ENCODE results near the gene FANCF.

Gene FANCF

GRCh38 chr11:22633354-22633902, 7.8 kb upstream of the FANCF start:
- Histone ChIP-seq H3K36me3 (replicated peaks; ENCODE audit: insufficient read depth, low read length) (no peaks in the 10 kb centered on the region), H3K27me3 (replicated peaks; ENCODE audit: insufficient read depth, low read length) (no peaks in the 10 kb centered on the region), H3K9ac (ENCODE audit: low read length) (no peak overlapping the region), H3K9me2 (replicated peaks; ENCODE audit: insufficient read depth, low read length) (no peaks in the 10 kb centered on the region), H3K4me1 (ENCODE audit: low read length) (peaks cover 37% of the 10 kb centered on the region), H2AFZ (ENCODE audit: low read length) (no peak overlapping the region), H3F3A (ENCODE audit: insufficient read depth, low read length) (peaks cover 30% of the 10 kb centered on the region), H3K79me2 (ENCODE audit: low read length) (peaks cover 38% of the 10 kb centered on the region), H3K4me3 (ENCODE audit: low read length) (no peak overlapping the region), H3K27ac (ENCODE audit: low read length) (peak overlapping the region; percentile 80; the same call in 1 of the 2 replicates), H3K4me2 (ENCODE audit: low read depth, low read length) (no peak overlapping the region), H3K9me3 (replicated peaks; ENCODE audit: insufficient read depth, low read length) (no peaks in the 10 kb centered on the region), H4K20me1 (ENCODE audit: insufficient read depth, low read length) (no peaks in the 10 kb centered on the region)
- no peak for TF ChIP-seq EZH2 (optimal IDR thresholded peaks at IDR 0.05; ENCODE audit: low read depth, low read length)
- peak; percentile 35; the same call in 1 of the 2 replicates for TF ChIP-seq CTCF (IDR thresholded peaks at IDR 0.05; ENCODE audit: low read length)
- no peak for DNase-seq

DNA sequence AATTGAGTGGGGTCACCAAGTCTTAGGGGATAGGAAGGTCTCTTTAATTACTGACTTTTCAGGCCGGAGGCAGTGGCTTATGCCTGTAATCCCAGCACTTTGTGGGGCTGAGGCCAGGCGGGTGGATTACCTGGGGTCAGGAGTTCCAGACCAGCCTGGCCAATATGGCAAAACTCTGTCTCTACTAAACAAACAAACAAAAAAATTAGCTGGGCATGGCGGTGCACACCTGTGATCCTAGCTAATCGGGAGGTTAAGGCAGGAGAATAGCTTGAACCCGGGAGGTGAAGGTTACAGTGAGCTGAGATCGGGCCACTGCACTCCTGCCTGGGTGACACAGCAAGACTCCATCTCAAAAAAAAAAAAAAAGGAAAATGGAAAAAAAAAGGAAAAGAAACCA, 1.8 kb upstream of the FANCF start:
- Histone ChIP-seq H4K20me1 (ENCODE audit: insufficient read depth, low read length) (no peaks in the 10 kb centered on the region), H3K9me3 (replicated peaks; ENCODE audit: insufficient read depth, low read length) (no peaks in the 10 kb centered on the region), H3K27ac (ENCODE audit: low read length) (no peak overlapping the region), H3K79me2 (ENCODE audit: low read length) (peaks cover 62% of the 10 kb centered on the region), H3K4me2 (ENCODE audit: low read depth, low read length) (no peak overlapping the region), H3K9ac (ENCODE audit: low read length) (no peak overlapping the region), H3K9me2 (replicated peaks; ENCODE audit: insufficient read depth, low read length) (no peaks in the 10 kb centered on the region), H3K36me3 (replicated peaks; ENCODE audit: insufficient read depth, low read length) (no peaks in the 10 kb centered on the region), H2AFZ (ENCODE audit: low read length) (no peak overlapping the region), H3K4me1 (ENCODE audit: low read length) (peaks cover 4% of the 10 kb centered on the region; the same call in 1 of the 2 replicates), H3K4me3 (ENCODE audit: low read length) (no peak overlapping the region), H3K27me3 (replicated peaks; ENCODE audit: insufficient read depth, low read length) (no peaks in the 10 kb centered on the region), H3F3A (ENCODE audit: insufficient read depth, low read length) (peaks cover 19% of the 10 kb centered on the region)
- TF ChIP-seq EZH2phosphoT487 (IDR thresholded peaks at IDR 0.05; ENCODE audit: low read length) (no peak), EZH2 (optimal IDR thresholded peaks at IDR 0.05; ENCODE audit: low read depth, low read length) (no peak), CTCF (IDR thresholded peaks at IDR 0.05; ENCODE audit: low read length) (no peak)
- no peak for DNase-seq

GRCh38 chr11:22626573-22627239, 1.1 kb upstream of the FANCF start:
- Histone ChIP-seq H3K4me1 (ENCODE audit: low read length) (peaks cover 4% of the 10 kb centered on the region; the same call in 1 of the 2 replicates), H3K9me3 (replicated peaks; ENCODE audit: insufficient read depth, low read length) (no peaks in the 10 kb centered on the region), H3K27me3 (replicated peaks; ENCODE audit: insufficient read depth, low read length) (no peaks in the 10 kb centered on the region), H2AFZ (ENCODE audit: low read length) (no peak overlapping the region), H3K9ac (ENCODE audit: low read length) (no peak overlapping the region), H3K4me2 (ENCODE audit: low read depth, low read length) (peak overlapping the region; percentile 53), H3K27ac (ENCODE audit: low read length) (peak overlapping the region; percentile 96; the same call in 1 of the 2 replicates), H4K20me1 (ENCODE audit: insufficient read depth, low read length) (no peaks in the 10 kb centered on the region), H3K79me2 (ENCODE audit: low read length) (peaks cover 62% of the 10 kb centered on the region), H3F3A (ENCODE audit: insufficient read depth, low read length) (peaks cover 19% of the 10 kb centered on the region), H3K36me3 (replicated peaks; ENCODE audit: insufficient read depth, low read length) (no peaks in the 10 kb centered on the region), H3K9me2 (replicated peaks; ENCODE audit: insufficient read depth, low read length) (no peaks in the 10 kb centered on the region), H3K4me3 (ENCODE audit: low read length) (peak overlapping the region; percentile 95)
- no peak for DNase-seq
- no peak for TF ChIP-seq EZH2phosphoT487 (IDR thresholded peaks at IDR 0.05; ENCODE audit: low read length)
- no peak for TF ChIP-seq EZH2 (optimal IDR thresholded peaks at IDR 0.05; ENCODE audit: low read depth, low read length)
- TF ChIP-seq CTCF (IDR thresholded peaks at IDR 0.05; ENCODE audit: low read length): no peak

All from MM.1S (cell line).